Brain microvascular endothelial cell (primary cell): ENCODE measurements around the gene SLC1A7.

ENCODE experiments used
- DNase-seq: peaks from one replicate; pipeline ENCODE4 v3.0.0-alpha.2; 2020
- H3K27ac ChIP-seq: fragments of 250-450 bp; sonication (Bioruptor Pico); 2 replicates; pipeline ENCODE4 v1.5.1; 2020; ENCODE audit warnings: mild to moderate bottlenecking, moderate library complexity
- H3K27me3 ChIP-seq: fragments of 250-450 bp; sonication (Bioruptor Pico); replicated peaks from 2 replicates; pipeline ENCODE4 v1.5.1; 2020; ENCODE audit warnings: mild to moderate bottlenecking
- H3K36me3 ChIP-seq: fragments of 250-450 bp; sonication (Bioruptor Pico); replicated peaks from 2 replicates; pipeline ENCODE4 v1.5.1; 2020; ENCODE audit warnings: mild to moderate bottlenecking
- H3K4me3 ChIP-seq: 2 replicates; pipeline ENCODE4 v1.5.1; 2011; ENCODE audit warnings: low read depth, mild to moderate bottlenecking, control low read depth, low read length, moderate library complexity
- CTCF ChIP-seq: IDR thresholded peaks from 2 replicates; pipeline ENCODE4 v1.5.1; 2011; ENCODE audit warnings: low read depth, mild to moderate bottlenecking, moderate library complexity, low read length, control low read depth, inconsistent platforms; ENCODE audit errors: missing control alignments
- in situ Hi-C: cut with HindIII; loops from 2 replicates; pipeline ENCODE4 v1.10.0; 2017; ENCODE audit warnings: low sequenced_read_pairs, low pct_ligation_motif_present

Gene SLC1A7

DNA sequence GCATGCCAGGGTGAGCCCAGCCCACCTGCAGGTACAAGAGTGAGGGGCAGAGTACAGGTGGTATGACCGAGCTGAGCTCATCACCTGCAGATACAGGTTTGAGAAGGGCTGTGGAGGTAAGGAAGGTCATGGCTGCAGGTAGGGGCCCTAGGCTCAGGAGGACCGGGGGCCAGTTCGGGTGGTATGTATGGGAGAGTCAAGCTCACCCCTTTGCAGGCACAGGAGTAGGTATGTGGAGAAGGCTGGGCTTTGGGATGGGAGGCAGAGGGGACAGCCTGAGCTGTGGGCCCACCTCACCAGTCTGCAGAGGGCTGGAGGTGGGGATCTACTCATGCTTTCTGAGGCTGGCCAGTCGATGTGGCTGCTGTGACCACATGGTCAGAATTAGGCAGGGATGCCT, 63.2 kb downstream of the SLC1A7 start:
- H3K27me3 ChIP-seq = no peaks in the 10 kb centered on the region
- H3K36me3 ChIP-seq = no peaks in the 10 kb centered on the region
- in situ Hi-C loops = no loop called here
- no peak overlapping the region for H3K27ac ChIP-seq
- no peak overlapping the region for H3K4me3 ChIP-seq
- no peak for TF ChIP-seq CTCF
- DNase-seq = no peak

- TF ChIP-seq CTCF = no peak
- H3K36me3 ChIP-seq = no peaks in the 10 kb centered on the region
- no peak overlapping the region for H3K27ac ChIP-seq
- no peak for DNase-seq
- H3K4me3 ChIP-seq = no peak overlapping the region
- in situ Hi-C loops = no loop called here
- no peaks in the 10 kb centered on the region for H3K27me3 ChIP-seq
Measured at GRCh38 chr1:53078333-53079101, 63.9 kb downstream of the SLC1A7 start.

GRCh38 chr1:53077599-53077965, 64.9 kb downstream of the SLC1A7 start:
- no peak for DNase-seq
- in situ Hi-C loops = no loop called here
- Histone ChIP-seq H3K4me3 (no peak overlapping the region), H3K27ac (no peak overlapping the region), H3K27me3 (no peaks in the 10 kb centered on the region), H3K36me3 (no peaks in the 10 kb centered on the region)
- TF ChIP-seq CTCF = no peak

DNA sequence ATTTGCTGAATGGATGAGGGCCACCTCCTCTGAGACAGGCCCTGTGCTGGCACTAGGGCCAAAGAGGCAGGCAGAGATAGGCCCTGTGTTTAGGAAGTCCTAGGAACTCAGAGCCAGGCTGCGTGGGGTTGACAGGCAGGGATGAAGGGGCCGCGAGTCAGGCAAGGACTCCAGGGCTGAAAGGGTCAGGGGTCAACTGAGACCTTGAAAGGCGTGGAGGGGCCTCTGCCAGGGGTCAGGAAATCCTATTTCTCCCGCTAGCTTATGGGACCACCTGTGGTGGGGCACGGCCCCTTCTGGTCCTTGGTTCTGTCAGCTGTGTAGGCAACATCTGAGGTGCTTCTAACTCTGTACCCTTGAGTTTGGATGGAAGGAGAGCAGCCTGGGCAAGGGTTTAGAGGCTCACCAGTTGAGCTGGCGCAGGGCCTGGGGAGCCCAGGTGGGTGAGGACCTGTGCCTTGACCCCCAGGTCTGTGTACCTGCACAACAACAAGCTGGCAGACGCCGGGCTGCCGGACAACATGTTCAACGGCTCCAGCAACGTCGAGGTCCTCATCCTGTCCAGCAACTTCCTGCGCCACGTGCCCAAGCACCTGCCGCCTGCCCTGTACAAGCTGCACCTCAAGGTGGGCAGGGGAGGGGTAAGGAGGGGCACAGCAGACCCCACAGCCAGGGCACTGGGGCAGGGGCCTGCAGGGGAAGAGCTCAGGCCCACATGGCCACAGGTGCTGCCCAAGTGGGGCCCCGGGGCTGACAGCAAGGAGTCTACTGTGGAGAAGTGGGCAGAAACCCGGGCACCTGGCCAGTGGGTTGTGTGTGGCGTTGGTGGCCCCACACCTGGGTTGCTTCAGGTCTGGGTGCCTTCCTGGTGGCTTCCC, 65.5 kb downstream of the SLC1A7 start:
- Histone ChIP-seq H3K27me3 (no peaks in the 10 kb centered on the region), H3K27ac (no peak overlapping the region), H3K36me3 (no peaks in the 10 kb centered on the region), H3K4me3 (no peak overlapping the region)
- DNase-seq = no peak
- in situ Hi-C loops = no loop called here
- TF ChIP-seq CTCF = no peak

- no peak overlapping the region for H3K4me3 ChIP-seq
- TF ChIP-seq CTCF = no peak
- in situ Hi-C loops = no loop called here
- H3K27ac ChIP-seq = no peak overlapping the region
- H3K27me3 ChIP-seq = no peaks in the 10 kb centered on the region
- no peaks in the 10 kb centered on the region for H3K36me3 ChIP-seq
- DNase-seq = no peak
Measured at GRCh38 chr1:53076165-53076564, 66.3 kb downstream of the SLC1A7 start.
